Muscle layer of colon (tissue), 2 donors: Measurements from ENCODE around the gene CCDC121.

Experiments used
- H3K27ac ChIP-seq: one replicate; pipeline ENCODE4 v1.7.0; 2013; ENCODE audit warnings: low read depth, mild to moderate bottlenecking, low read length, moderate library complexity
- H3K27me3 ChIP-seq, 2 donors: one replicate each; pipeline ENCODE4 v1.7.0; 2013; ENCODE audit warnings: low read length in 2 of 2, mild to moderate bottlenecking in 2 of 2; ENCODE audit not compliant: insufficient read depth in 2 of 2, control insufficient read depth in 1 of 2
- H3K36me3 ChIP-seq: one replicate; pipeline ENCODE4 v1.7.0; 2013; ENCODE audit warnings: mild to moderate bottlenecking, low read length; ENCODE audit not compliant: insufficient read depth
- H3K4me1 ChIP-seq: one replicate; pipeline ENCODE4 v1.7.0; 2013; ENCODE audit warnings: mild to moderate bottlenecking, low read length; ENCODE audit not compliant: insufficient read depth
- H3K4me3 ChIP-seq, 2 donors: one replicate each; pipeline ENCODE4 v1.7.0; 2013; ENCODE audit warnings: low read length in 2 of 2, low read depth in 1 of 2, mild to moderate bottlenecking in 1 of 2, moderate library complexity in 1 of 2
- H3K9ac ChIP-seq: one replicate; pipeline ENCODE4 v1.7.0; 2013; ENCODE audit warnings: low read length
- H3K9me3 ChIP-seq: one replicate; pipeline ENCODE4 v1.7.0; 2013; ENCODE audit warnings: mild to moderate bottlenecking, low read length
- donor health status: abdominal sarcoma.
- donor health status: Adenocarcinoma of cecum.

CCDC121 gene

GRCh38 chr2:27653397-27653796 lies 24.6 kb upstream of the CCDC121 start:
- Histone ChIP-seq H3K4me1 (no peaks in the 10 kb centered on the region), H3K27ac (no peak overlapping the region), H3K9me3 (no peaks in the 10 kb centered on the region), H3K36me3 (peaks cover 85% of the 10 kb centered on the region), H3K9ac (no peak overlapping the region), H3K4me3 (no peak overlapping the region), H3K27me3 (no peaks in the 10 kb centered on the region)

- Histone ChIP-seq H3K4me3 (no peak overlapping the region), H3K9ac (no peak overlapping the region), H3K4me1 (no peaks in the 10 kb centered on the region), H3K9me3 (no peaks in the 10 kb centered on the region), H3K27me3 (no peaks in the 10 kb centered on the region), H3K36me3 (peaks cover 86% of the 10 kb centered on the region), H3K27ac (no peak overlapping the region)
These were observed 24.0 kb upstream of the CCDC121 start for GRCh38 chr2:27652790-27653189.

GRCh38 chr2:27652341-27652740 lies 23.5 kb upstream of the CCDC121 start:
- H3K27me3 ChIP-seq = no peaks in the 10 kb centered on the region
- peaks cover 86% of the 10 kb centered on the region for H3K36me3 ChIP-seq
- no peak overlapping the region for H3K27ac ChIP-seq
- no peaks in the 10 kb centered on the region for H3K4me1 ChIP-seq
- H3K9ac ChIP-seq = no peak overlapping the region
- H3K4me3 ChIP-seq = no peak overlapping the region
- no peaks in the 10 kb centered on the region for H3K9me3 ChIP-seq

DNA sequence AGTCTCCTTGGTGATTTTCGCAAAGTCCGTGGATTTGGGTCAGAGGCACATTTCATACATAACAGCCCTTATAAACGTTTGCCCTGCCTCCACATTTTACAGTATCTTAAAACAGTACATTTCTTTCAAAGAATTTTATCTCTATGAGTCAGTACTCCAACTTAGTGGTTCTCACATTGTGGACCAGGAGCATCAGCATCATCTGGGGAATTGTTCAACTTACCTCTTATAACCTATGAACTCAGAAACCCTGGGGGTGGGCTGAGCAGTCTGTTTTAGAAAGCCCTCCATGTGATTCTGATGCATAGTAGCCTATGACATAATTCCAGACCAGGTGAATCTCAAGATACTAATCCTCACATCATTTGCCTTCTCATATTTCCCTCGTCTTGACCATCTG lies 22.2 kb upstream of the CCDC121 start:
- H3K9ac ChIP-seq = no peak overlapping the region
- H3K27me3 ChIP-seq = no peaks in the 10 kb centered on the region
- no peak overlapping the region for H3K4me3 ChIP-seq
- H3K4me1 ChIP-seq = no peaks in the 10 kb centered on the region
- H3K36me3 ChIP-seq = peaks cover 84% of the 10 kb centered on the region
- H3K9me3 ChIP-seq = no peaks in the 10 kb centered on the region
- no peak overlapping the region for H3K27ac ChIP-seq

DNA sequence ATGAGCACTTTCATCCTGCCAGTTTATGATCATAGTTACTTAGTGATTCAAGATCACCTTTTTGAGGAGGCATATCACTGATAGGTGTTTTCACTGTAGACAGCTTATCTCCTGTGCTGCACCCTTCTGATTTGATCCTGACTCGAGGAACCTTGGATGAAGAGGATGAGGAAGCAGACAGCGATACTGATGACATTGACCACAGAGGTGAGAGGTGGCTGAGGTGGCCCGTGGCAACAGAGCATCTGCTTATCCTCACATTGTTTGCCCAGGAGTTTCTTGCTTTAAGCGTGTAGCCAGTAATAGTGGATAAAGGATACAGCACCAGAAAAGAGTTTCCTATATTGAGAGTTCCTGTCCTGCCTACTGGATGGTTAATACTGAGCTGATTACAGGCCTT lies 18.9 kb upstream of the CCDC121 start:
- H3K4me3 ChIP-seq = no peak overlapping the region
- no peaks in the 10 kb centered on the region for H3K9me3 ChIP-seq
- peaks cover 64% of the 10 kb centered on the region for H3K36me3 ChIP-seq

GRCh38 chr2:27647289-27647688 lies 18.5 kb upstream of the CCDC121 start:
- H3K4me1 ChIP-seq = no peaks in the 10 kb centered on the region
- peaks cover 60% of the 10 kb centered on the region for H3K36me3 ChIP-seq
- H3K27ac ChIP-seq = no peak overlapping the region
- no peak overlapping the region for H3K4me3 ChIP-seq
- H3K9ac ChIP-seq = no peak overlapping the region
- H3K27me3 ChIP-seq = no peaks in the 10 kb centered on the region
- H3K9me3 ChIP-seq = no peaks in the 10 kb centered on the region

More for the DNA sequence above, 18.9 kb upstream of the CCDC121 start:
- no peaks in the 10 kb centered on the region for H3K27me3 ChIP-seq
- no peaks in the 10 kb centered on the region for H3K4me1 ChIP-seq
- H3K27ac ChIP-seq = no peak overlapping the region
- H3K9ac ChIP-seq = no peak overlapping the region

GRCh38 chr2:27645197-27645596 lies 16.4 kb upstream of the CCDC121 start:
- no peaks in the 10 kb centered on the region for H3K9me3 ChIP-seq
- H3K9ac ChIP-seq = no peak overlapping the region
- H3K4me3 ChIP-seq = no peak overlapping the region
- H3K27me3 ChIP-seq = no peaks in the 10 kb centered on the region
- no peaks in the 10 kb centered on the region for H3K4me1 ChIP-seq
- H3K36me3 ChIP-seq = peaks cover 63% of the 10 kb centered on the region
- no peak overlapping the region for H3K27ac ChIP-seq

DNA sequence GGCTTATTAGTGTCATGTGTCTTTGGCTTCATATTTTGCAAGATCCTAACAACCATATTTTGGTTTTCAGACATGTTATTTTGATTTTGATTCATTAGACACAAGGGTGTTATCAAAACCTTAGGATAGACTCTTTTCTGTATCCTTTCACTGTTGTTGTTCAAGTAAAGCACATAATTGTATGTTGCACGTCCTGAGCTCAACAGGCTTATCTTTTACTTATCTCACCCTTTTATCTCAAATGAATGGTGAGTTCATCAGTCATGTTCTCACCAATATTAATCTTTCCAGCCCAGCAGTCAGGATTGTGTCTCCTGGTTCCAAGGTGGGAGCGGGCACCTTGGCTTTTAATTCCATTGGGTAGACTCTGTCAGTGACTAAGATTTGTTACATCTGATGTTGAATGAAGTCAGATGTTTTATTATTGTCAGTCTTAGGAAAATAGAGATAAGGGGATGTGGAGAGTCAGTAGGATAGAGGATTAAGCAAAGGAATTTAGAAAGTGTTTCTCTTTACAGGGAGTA lies 12.0 kb upstream of the CCDC121 start:
- Histone ChIP-seq H3K36me3 (peaks cover 58% of the 10 kb centered on the region), H3K4me3 (no peak overlapping the region), H3K9me3 (no peaks in the 10 kb centered on the region), H3K4me1 (no peaks in the 10 kb centered on the region), H3K27me3 (no peaks in the 10 kb centered on the region), H3K9ac (no peak overlapping the region), H3K27ac (no peak overlapping the region)

GRCh38 chr2:27638709-27639108 lies 9.9 kb upstream of the CCDC121 start:
- Histone ChIP-seq H3K9me3 (no peaks in the 10 kb centered on the region), H3K27me3 (no peaks in the 10 kb centered on the region), H3K36me3 (peaks cover 67% of the 10 kb centered on the region), H3K9ac (no peak overlapping the region), H3K27ac (no peak overlapping the region), H3K4me3 (no peak overlapping the region), H3K4me1 (no peaks in the 10 kb centered on the region)

DNA sequence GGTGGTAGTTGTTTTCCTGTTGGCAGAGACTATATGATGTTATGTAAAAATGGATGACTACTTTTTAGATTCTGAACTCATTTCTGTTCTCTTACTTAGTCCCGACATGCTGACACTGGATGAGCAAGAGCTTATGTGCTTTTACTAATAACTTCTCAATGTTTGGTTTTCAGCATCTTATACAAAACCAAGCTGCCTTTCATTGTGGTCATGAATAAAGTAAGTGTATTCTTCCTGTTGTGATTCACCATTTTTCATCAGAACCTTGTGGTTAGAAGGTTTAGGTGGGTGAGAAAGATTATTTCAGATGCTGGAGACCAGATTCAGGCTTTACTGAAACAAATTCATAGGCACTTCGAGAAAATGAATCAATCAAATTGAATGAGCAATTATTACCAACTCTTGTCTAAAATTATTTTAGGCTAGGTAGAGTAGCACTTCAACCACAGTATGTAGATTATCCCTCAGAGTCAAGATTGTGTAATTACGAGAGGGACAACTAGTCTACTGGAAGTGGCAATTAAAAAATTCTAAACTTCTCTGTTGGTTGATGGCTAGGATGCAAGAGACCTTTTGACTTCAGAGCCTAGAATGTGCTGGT lies 9.3 kb upstream of the CCDC121 start:
- Histone ChIP-seq H3K36me3 (peaks cover 63% of the 10 kb centered on the region), H3K9ac (no peak overlapping the region), H3K27me3 (no peaks in the 10 kb centered on the region), H3K27ac (no peak overlapping the region), H3K9me3 (no peaks in the 10 kb centered on the region), H3K4me3 (no peak overlapping the region), H3K4me1 (no peaks in the 10 kb centered on the region)

DNA sequence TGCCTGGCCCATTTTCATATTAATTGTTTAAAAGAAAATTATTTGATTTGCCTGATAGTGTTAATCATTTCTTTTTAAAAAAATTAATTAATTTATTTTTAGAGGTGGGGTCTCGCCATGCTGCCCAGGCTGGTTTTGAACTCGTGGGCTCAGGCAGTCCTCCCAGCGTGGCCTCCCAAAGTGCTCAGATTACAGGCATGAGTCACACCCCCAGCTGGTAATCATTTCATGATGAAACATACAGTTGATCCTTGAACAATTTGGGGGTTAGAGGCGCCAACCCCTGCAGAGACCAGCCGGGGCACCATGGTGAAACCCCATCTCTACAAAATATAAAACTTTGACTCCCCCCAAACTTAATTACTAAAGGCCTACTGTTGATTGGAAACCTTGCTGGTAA lies 8.0 kb upstream of the CCDC121 start:
- no peaks in the 10 kb centered on the region for H3K9me3 ChIP-seq
- H3K4me3 ChIP-seq = no peak overlapping the region
- H3K27ac ChIP-seq = no peak overlapping the region
- peaks cover 68% of the 10 kb centered on the region for H3K36me3 ChIP-seq
- no peaks in the 10 kb centered on the region for H3K4me1 ChIP-seq
- no peaks in the 10 kb centered on the region for H3K27me3 ChIP-seq
- H3K9ac ChIP-seq = no peak overlapping the region

DNA sequence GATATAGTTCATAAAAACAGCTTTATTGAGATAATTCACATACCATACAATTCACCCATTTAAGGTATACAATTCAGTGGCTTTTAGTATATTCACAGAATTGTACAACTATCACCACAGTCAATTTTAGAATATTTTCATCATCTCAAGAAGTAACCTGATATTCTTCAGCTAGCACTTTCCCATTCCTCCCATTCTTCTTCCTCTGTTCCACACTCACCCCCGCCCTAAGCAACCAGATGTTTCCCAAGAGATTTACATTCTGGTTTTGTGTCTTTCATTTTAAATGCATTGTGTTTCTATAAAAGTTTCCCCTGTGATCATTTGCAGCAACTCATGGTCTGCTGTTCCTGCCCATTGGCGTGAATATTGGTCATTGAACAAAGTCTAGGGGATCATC lies 5.5 kb upstream of the CCDC121 start:
- Histone ChIP-seq H3K9me3 (no peaks in the 10 kb centered on the region), H3K36me3 (peaks cover 48% of the 10 kb centered on the region), H3K4me1 (peaks cover 4% of the 10 kb centered on the region), H3K4me3 (no peak overlapping the region), H3K9ac (no peak overlapping the region), H3K27ac (no peak overlapping the region), H3K27me3 (no peaks in the 10 kb centered on the region)
